Stimulated activated CD8-positive, alpha-beta memory T cell treated with anti-CD3 and anti-CD28 coated beads, Interleukin-12 subunit alpha, Interleukin-12 subunit beta, amount 100 ng/mL, for 1 hour (primary cell): ENCODE results near the gene PDXK.
"Not testable (repeated sequence)": the region's sequence is repeated elsewhere in the genome, so short reads cannot be mapped to it uniquely, and the experiment has no call there.

Experiments
- DNase-seq: peaks from one replicate; pipeline ENCODE4 v3.0.0-alpha.2; 2020; ENCODE audit warnings: low read depth

Gene PDXK

DNA sequence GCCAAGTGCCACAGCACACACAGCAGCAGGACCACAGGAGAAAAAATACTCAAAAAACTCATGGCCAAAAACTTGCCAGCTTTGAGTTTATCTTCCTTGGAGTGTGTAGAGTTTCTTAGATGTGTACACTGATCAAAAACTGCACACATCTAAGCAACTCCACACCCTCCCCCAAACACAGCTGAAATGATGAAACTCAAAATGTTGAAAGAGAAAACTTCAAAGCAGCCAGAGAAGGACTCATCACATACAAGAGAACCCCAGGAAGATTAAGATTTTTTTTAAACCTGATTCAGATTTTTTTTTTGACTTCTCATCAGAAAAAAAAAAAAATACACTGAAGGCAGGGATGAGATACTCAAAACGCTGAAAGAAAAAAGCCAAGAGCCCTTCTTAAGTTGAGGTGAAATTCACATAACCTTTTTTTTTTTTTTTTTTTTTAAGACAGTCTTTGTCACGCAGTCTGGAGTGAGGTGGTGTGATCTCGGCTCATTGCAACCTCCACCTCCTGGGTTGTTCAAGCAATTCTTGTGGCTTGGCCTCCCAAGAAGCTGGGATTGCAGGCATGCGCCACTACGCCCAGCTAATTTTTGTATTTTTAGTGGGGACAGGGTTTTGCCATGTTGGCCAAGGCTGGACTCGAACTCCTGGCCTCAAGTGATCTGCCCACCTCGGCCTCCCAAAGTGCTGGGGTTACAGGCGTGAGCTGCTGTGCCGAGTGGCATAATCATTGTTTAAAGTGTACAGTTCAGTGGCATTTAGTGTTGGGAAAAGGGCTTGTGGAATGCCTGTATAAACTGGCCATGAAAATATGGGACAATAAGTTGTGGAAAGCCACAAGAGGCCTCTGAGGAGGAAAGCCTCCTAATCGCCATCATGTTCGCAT is 20.9 kb upstream of the PDXK start:
- DNase-seq, result no peak

GRCh38 chr21:43699492-43699777 is 19.5 kb upstream of the PDXK start:
- not testable (repeated sequence) for DNase-seq

DNA sequence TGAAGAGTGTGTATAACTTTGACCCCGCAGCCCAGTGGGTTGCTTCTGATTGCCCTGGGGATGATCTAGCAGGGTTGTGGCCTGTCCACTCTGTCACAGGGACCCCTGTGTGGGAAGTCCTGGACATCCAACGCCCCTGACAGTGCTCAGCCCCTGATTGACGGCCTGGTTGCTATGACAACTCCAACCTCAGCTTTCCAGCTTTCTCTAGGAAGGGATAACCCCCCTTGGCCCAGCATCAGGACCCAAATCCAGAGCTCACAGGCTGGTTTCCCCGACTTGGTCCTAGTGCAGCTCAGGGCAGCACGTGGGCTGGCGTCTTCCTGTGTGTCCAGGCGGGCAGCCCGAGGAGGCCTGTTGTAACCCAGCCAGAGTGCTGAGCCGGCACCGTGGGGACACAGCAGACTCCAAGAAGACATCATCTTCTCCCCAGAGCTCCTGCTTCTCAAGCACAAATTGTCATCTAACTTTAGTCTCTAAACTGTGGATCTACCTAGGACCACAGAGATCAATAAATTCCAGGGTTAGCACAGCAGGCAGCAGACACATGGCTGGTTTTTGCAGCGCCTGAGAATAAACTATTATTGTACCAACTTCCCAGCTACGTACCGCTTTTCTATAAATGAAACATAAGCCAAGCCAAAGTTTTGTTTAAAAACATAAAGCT is 18.9 kb upstream of the PDXK start:
- DNase-seq, result no peak

DNA sequence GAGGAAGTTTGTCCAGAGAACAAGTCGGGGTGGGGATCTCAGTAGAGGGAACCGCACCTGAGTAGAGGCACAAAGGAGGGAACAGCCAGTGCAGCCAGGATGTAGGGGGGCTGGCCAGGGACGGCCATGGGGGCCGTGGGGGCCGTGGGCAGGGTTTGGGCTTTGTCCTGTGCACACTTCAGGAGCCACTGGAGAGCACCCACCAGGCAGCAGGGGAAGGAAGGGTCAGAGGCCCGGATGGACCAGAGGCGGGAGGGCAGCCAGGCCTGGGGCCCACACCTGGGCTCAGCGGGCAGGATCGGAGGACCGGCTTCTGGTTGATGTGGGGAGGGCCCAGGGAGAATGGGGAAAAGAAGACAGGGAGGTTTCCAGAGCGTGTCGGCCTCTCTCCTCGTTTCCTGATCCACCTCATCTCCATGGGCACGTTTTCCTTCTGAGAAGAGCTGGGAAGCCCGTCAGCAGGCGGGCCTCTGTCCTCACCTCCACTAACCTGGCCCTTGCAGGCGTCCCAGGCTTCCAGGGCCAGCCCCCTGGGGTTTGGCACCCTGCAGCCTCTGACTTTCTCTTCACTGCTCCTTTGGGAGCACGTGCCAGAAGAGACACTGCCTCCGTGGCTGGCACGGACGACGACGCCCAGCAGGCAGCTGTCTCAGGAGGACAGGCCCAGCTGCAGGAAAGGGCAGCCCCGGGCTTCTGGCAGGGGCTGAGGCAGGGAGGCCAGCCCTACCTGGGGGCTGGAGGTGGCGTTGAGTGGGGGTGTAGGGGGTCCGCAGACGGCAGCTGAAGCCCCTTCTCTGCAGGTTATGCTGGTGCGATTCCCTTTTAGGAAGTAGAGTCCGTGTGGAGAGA is 16.8 kb upstream of the PDXK start:
- DNase-seq, result no peak

GRCh38 chr21:43702785-43703034 is 16.2 kb upstream of the PDXK start:
- DNase-seq, result no peak

DNA sequence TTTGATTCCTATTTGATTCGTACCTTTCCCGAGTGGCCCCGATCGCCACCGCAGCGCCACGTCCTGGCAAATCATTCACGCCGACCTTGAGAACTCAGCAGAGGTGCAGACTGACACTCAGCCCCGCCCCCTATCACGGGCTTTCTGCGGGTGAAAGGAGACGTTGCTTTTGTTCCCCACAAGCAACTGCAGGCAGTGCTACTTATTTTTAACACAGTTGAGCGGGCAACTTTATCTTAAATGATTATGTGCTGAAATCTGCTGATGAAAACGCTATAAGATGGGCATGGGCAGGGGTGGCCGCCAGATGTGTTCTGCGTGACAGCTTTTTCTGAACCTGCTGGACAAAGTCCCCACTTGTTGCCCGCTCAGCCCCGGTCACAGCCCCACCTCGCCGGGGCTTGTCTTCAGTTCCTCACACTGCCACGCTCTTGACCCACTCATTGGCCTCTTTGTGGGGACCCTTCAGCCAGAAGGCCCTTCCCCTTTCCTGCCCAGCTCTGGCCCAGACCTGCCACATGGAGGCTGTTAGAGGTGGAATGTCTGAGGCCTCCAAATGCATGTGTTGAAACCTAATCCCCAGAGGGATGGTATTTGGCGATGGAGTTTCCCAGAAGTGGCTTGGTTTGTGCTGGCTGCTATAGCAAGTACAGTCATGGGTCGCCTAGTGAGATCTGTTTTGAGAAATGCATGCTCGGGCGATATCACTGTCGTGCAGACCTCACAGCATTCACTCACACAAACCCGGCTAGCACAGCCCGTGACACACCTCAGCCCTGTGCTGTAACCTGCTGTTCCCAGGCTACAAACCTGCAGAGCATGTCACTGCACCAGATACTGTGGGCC is 15.7 kb upstream of the PDXK start:
- DNase-seq, result no peak

GRCh38 chr21:43707462-43707861 is 11.5 kb upstream of the PDXK start:
- no peak for DNase-seq

DNA sequence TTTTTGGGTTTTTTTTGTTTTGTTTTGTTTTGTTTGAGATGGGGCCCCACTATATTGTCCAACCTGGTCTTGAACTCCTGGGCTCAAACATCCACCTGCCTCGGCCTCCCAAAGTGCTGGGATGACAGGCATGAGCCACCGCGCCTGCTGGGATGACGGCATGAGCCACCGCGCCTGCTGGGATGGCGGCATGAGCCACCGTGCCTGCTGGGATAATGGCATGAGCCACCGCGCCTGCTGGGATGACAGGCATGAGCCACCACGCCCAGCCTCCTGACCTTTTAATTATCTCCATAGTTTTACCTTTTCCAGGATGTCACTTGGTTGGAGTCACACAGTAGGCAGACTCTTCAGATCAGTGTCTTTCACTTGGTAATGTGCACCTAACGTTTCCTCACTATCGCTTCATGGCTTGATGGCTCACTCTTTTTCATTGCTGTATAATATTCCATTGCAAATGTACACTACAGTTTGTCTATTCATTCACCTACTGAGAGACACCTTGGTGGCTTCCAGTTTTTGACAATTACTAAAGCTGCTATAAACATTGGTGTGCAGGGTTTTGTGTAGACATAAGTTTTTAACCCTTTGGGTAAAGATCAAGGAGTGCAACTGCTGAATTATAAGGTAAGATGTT is 10.1 kb upstream of the PDXK start:
- no peak for DNase-seq

GRCh38 chr21:43712268-43712942 is 6.5 kb upstream of the PDXK start:
- DNase-seq, result no peak

DNA sequence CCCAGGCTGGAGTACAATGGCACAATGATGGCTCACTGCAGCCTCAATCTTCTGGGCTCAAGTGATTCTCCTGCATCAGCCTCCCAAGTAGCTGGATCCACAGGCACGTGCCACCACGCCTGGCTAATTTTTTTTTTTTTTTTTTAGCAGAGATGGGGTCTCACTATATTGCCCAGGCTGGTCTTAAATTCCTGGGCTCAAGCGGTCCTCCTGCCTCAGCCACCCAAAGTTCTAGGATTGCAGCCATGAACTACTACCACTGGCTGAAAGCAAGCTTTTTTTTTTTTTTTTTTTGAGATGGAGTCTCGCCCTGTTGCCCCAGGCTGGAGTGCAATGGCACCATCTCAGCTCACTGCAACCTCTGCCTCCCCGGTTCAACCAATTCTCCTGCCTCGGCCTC is 5.8 kb upstream of the PDXK start:
- not testable (repeated sequence) for DNase-seq

DNA sequence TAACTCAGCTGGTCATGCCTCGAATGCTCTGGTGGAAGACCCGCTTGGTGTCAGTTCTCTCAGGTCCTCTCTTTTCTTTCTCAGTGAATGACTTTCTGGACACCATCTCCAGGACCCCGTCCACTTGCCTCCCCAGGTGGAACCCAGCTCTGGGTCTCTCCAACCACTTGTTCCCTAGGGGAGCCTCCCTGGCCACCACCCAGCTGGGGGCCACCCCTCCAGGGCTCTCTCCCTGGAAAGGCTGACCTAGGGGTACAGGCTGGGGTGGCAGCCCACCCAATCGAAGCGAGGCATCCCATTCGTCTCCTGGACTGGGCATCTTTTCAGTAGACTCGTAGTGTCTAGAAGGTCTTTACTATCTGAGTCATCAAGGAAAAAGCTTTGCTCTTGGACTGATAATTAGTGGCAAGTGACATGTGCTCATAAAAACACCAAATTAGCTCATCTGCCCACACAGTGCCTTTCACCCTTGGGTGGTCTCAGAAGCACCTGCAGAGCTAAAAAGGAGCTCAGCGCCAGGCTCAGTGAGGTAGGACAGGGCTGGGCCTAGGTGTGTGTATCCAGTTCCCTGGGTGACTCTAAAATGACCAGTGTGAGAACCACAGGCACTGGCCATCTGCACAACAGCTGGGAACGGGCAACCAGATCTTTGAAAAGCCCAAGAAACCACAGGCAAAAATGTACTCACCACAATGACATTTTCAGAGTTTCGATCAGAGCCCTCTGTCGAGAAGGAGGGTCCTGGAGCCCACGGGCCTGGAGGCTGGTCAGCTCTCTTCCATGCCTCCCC is 2.4 kb upstream of the PDXK start:
- DNase-seq, result no peak

GRCh38 chr21:43717166-43717853 is 1.6 kb upstream of the PDXK start:
- DNase-seq, result no peak

DNA sequence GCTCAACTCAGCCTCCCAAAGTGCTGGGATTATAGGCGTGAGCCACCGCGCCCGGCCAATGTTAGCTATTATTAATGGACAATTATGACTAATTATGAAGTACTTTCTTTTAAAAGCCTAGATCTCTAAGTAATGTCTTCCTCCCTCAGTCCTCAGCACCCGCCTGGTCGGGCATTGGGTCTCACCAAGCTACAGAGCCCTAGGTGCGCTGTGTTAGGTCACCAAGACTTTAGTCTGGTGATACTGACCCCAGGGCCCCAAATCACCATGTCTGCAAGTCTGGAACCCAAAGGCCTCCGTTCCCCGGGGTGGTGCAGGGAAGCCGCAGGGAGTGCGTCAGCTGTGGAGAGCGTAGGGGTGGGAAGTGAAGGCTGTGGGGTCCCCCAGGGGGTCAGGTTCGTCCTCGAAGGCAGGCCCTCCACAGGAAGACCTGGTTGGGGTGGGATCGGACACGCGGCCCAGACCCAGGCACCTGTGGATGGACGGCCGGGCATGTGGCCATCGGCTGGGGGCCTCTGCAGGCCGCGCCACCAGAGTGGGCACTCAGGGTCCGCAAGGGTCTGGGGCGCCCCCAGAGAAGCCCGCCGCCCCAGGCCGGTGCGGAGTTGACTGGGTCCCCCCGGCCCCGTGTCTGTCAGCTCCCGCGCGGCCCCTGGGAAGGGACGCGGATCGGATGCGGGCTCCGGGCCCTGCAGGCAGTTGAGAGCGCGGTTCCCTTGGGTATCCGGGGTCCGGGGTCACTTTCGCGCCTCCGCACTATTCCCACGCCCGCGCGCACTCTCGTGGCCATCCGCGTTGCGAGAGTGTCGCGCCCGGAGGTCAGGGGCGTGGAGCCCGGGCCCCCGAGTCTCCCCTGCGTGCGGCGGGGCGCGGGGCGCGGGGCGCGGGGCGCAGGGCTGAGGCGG is 710 bp upstream of the PDXK start:
- no peak for DNase-seq

DNA sequence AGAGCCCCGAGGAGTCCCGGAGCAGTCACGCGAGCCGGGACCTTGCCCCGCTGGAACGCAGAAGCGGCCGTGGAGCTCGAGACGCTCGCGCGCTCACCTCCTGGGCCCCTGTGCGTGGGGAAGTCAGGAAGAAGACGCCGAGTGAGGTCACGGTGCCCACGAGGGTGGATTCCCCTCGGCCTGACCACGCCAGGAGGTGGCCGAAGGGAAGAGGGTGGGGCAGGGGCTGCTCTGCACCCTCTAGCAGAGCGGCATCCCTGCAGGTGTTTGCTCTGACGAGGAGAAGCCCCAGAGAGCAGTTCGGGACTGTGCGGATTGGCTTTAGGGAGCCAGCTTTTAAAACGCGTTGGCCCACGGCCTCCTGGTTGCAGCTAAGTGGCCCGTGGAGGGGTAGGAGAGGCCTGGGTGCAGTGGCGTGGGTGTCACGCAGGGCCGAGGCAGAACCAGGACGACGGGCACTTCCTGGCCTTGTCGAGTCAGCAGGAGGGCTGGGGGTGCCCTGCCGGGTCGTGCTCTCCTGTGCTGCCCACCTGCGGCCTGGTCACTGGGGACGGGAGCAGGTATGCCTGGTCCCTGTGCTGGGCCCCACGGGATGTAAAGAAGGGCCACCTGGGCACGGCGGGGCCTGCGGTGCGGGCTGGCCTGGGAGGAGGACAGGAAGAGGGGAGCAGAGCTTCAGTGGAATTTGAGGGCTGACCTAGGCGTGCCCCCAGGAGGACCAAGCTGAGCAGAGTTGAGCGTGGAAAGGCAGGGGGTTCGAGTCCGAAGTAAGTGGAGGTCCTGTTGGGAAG is 1.0 kb downstream of the PDXK start:
- DNase-seq, result no peak

DNA sequence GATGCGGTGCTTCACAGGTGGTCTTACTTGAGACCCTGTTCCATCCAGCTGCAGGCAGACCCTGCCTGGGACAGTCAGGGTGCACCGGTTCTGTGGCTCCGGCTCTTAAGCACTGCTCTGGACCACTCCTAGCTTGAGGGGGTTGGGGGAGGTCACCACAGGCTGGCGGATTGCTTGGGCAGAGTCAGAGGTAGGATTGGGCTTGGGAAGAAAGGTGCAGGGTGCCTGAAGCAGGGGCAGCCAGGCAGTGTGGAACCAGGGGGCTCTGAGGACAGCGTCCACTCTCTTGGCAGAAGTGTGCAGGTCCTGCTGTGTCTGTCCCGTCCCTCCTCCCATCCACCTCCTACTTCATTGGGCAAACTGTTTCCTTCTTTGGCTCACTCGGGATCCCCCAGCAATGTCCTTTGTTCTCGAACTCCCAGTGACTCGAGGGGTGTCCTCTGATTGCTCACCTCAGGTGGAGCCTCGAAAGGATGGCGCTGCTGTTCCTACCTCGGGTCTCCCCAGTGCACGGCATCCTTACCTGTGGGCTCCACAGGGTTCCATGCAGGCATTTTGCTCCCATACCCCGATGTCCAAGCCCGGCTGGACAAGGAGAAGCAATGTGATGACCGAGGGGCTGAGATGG is 1.7 kb downstream of the PDXK start:
- no peak for DNase-seq

GRCh38 chr21:43721206-43721605 is 2.3 kb downstream of the PDXK start:
- DNase-seq, result no peak

DNA sequence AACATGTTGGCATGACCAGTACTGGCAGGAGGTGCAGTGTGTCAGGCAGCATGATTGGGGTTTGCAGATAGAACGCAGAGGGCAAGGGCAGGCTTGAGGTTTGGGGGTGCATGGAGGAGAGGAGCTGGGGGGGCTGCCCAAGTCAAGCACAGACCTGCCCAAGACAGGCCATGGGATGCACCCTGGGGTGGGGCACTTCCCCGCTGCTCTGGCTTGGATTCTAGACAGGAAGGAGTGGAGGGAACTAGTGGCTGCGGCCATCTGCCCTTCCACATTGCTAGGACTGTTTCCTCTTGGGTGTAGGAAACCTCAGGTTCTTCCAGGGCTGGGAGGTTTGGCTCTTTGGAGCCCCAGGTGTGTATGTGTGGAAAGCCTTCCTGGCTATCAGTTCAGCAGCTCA is 3.0 kb downstream of the PDXK start:
- no peak for DNase-seq
